ENCODE results near the gene SMIM35.
"Not testable (repeated sequence)": the region's sequence is repeated elsewhere in the genome, so short reads cannot be mapped to it uniquely, and the experiment has no call there.

SMIM35 gene

GRCh38 chr11:118074785-118075184 is 12.0 kb downstream of the SMIM35 start:
- Histone ChIP-seq H3K36me3 (ENCODE audit: insufficient read depth, low read length) (no peaks in the 10 kb centered on the region), H3K27me3 (ENCODE audit: control insufficient read depth, insufficient read depth, low read length) (peaks cover 6% of the 10 kb centered on the region), H3K9me3 (replicated peaks; ENCODE audit: low read length) (no peaks in the 10 kb centered on the region), H3K4me1 (ENCODE audit: control insufficient read depth, insufficient read depth, low read length) (no peaks in the 10 kb centered on the region), H3K9ac (ENCODE audit: low read depth, low read length) (no peak overlapping the region), H3K4me2 (ENCODE audit: low read length) (no peak overlapping the region), H3K4me3 (ENCODE audit: low read length) (no peak overlapping the region)

GRCh38 chr11:118074091-118074685 is 12.6 kb downstream of the SMIM35 start:
- peaks cover 4% of the 10 kb centered on the region for H3K27me3 ChIP-seq (ENCODE audit: control insufficient read depth, insufficient read depth, low read length)
- H3K4me2 ChIP-seq (ENCODE audit: low read length), result no peak overlapping the region
- no peak overlapping the region for H3K9ac ChIP-seq (ENCODE audit: low read depth, low read length)
- no peaks in the 10 kb centered on the region for H3K9me3 ChIP-seq (replicated peaks; ENCODE audit: low read length)
- H3K4me1 ChIP-seq (ENCODE audit: control insufficient read depth, insufficient read depth, low read length), result no peaks in the 10 kb centered on the region
- no peak overlapping the region for H3K4me3 ChIP-seq (ENCODE audit: low read length)
- H3K36me3 ChIP-seq (ENCODE audit: insufficient read depth, low read length), result no peaks in the 10 kb centered on the region

GRCh38 chr11:118073554-118073953 is 13.2 kb downstream of the SMIM35 start:
- no peak overlapping the region for H3K4me3 ChIP-seq (ENCODE audit: low read length)

GRCh38 chr11:118071416-118072030 is 15.2 kb downstream of the SMIM35 start:
- no peak overlapping the region for H3K9ac ChIP-seq (ENCODE audit: low read depth, low read length)
- H3K36me3 ChIP-seq (ENCODE audit: insufficient read depth, low read length), result no peaks in the 10 kb centered on the region
- H3K9me3 ChIP-seq (replicated peaks; ENCODE audit: low read length), result no peaks in the 10 kb centered on the region
- no peak overlapping the region for H3K4me2 ChIP-seq (ENCODE audit: low read length)
- no peaks in the 10 kb centered on the region for H3K4me1 ChIP-seq (ENCODE audit: control insufficient read depth, insufficient read depth, low read length)
- H3K4me3 ChIP-seq (ENCODE audit: low read length), result no peak overlapping the region
- peaks cover 4% of the 10 kb centered on the region for H3K27me3 ChIP-seq (ENCODE audit: control insufficient read depth, insufficient read depth, low read length)

More at GRCh38 chr11:118073554-118073953, 13.2 kb downstream of the SMIM35 start:
- H3K4me2 ChIP-seq (ENCODE audit: low read length), result no peak overlapping the region
- no peak overlapping the region for H3K9ac ChIP-seq (ENCODE audit: low read depth, low read length)
- no peaks in the 10 kb centered on the region for H3K4me1 ChIP-seq (ENCODE audit: control insufficient read depth, insufficient read depth, low read length)
- H3K36me3 ChIP-seq (ENCODE audit: insufficient read depth, low read length), result no peaks in the 10 kb centered on the region
- peaks cover 4% of the 10 kb centered on the region for H3K27me3 ChIP-seq (ENCODE audit: control insufficient read depth, insufficient read depth, low read length)
- no peaks in the 10 kb centered on the region for H3K9me3 ChIP-seq (replicated peaks; ENCODE audit: low read length)

- Histone ChIP-seq H3K4me2 (ENCODE audit: low read length) (no peak overlapping the region), H3K9me3 (replicated peaks; ENCODE audit: low read length) (no peaks in the 10 kb centered on the region), H3K9ac (ENCODE audit: low read depth, low read length) (no peak overlapping the region), H3K36me3 (ENCODE audit: insufficient read depth, low read length) (no peaks in the 10 kb centered on the region), H3K27me3 (ENCODE audit: control insufficient read depth, insufficient read depth, low read length) (no peaks in the 10 kb centered on the region), H3K4me1 (ENCODE audit: control insufficient read depth, insufficient read depth, low read length) (no peaks in the 10 kb centered on the region), H3K4me3 (ENCODE audit: low read length) (no peak overlapping the region)
These were observed 17.7 kb downstream of the SMIM35 start for GRCh38 chr11:118068945-118069612.

GRCh38 chr11:118068206-118068944 is 18.4 kb downstream of the SMIM35 start:
- Histone ChIP-seq H3K4me1 (ENCODE audit: control insufficient read depth, insufficient read depth, low read length) (no peaks in the 10 kb centered on the region), H3K4me3 (ENCODE audit: low read length) (no peak overlapping the region), H3K27me3 (ENCODE audit: control insufficient read depth, insufficient read depth, low read length) (no peaks in the 10 kb centered on the region), H3K4me2 (ENCODE audit: low read length) (no peak overlapping the region), H3K9ac (ENCODE audit: low read depth, low read length) (no peak overlapping the region), H3K36me3 (ENCODE audit: insufficient read depth, low read length) (no peaks in the 10 kb centered on the region), H3K9me3 (replicated peaks; ENCODE audit: low read length) (no peaks in the 10 kb centered on the region)

GRCh38 chr11:118067006-118067405 is 19.8 kb downstream of the SMIM35 start:
- H3K27me3 ChIP-seq (ENCODE audit: control insufficient read depth, insufficient read depth, low read length), result no peaks in the 10 kb centered on the region
- no peak overlapping the region for H3K9ac ChIP-seq (ENCODE audit: low read depth, low read length)
- no peaks in the 10 kb centered on the region for H3K36me3 ChIP-seq (ENCODE audit: insufficient read depth, low read length)
- H3K4me2 ChIP-seq (ENCODE audit: low read length), result no peak overlapping the region
- no peaks in the 10 kb centered on the region for H3K9me3 ChIP-seq (replicated peaks; ENCODE audit: low read length)
- H3K4me1 ChIP-seq (ENCODE audit: control insufficient read depth, insufficient read depth, low read length), result no peaks in the 10 kb centered on the region
- H3K4me3 ChIP-seq (ENCODE audit: low read length), result no peak overlapping the region

- no peaks in the 10 kb centered on the region for H3K36me3 ChIP-seq (ENCODE audit: insufficient read depth, low read length)
- H3K4me1 ChIP-seq (ENCODE audit: control insufficient read depth, insufficient read depth, low read length), result no peaks in the 10 kb centered on the region
- H3K9me3 ChIP-seq (replicated peaks; ENCODE audit: low read length), result no peaks in the 10 kb centered on the region
- H3K4me3 ChIP-seq (ENCODE audit: low read length), result no peak overlapping the region
- no peak overlapping the region for H3K4me2 ChIP-seq (ENCODE audit: low read length)
- H3K9ac ChIP-seq (ENCODE audit: low read depth, low read length), result no peak overlapping the region
- no peaks in the 10 kb centered on the region for H3K27me3 ChIP-seq (ENCODE audit: control insufficient read depth, insufficient read depth, low read length)
These were observed 21.4 kb downstream of the SMIM35 start for GRCh38 chr11:118065384-118065783.

- Histone ChIP-seq H3K4me3 (ENCODE audit: low read length) (no peak overlapping the region), H3K4me1 (ENCODE audit: control insufficient read depth, insufficient read depth, low read length) (no peaks in the 10 kb centered on the region), H3K9ac (ENCODE audit: low read depth, low read length) (no peak overlapping the region), H3K9me3 (replicated peaks; ENCODE audit: low read length) (no peaks in the 10 kb centered on the region), H3K27me3 (ENCODE audit: control insufficient read depth, insufficient read depth, low read length) (no peaks in the 10 kb centered on the region), H3K4me2 (ENCODE audit: low read length) (no peak overlapping the region), H3K36me3 (ENCODE audit: insufficient read depth, low read length) (no peaks in the 10 kb centered on the region)
These were observed 21.8 kb downstream of the SMIM35 start for GRCh38 chr11:118064956-118065355.

GRCh38 chr11:118062631-118063030 is 24.1 kb downstream of the SMIM35 start:
- H3K27me3 ChIP-seq (ENCODE audit: control insufficient read depth, insufficient read depth, low read length); H3K4me2 ChIP-seq (ENCODE audit: low read length); H3K4me3 ChIP-seq (ENCODE audit: low read length); H3K9me3 ChIP-seq (replicated peaks; ENCODE audit: low read length); H3K4me1 ChIP-seq (ENCODE audit: control insufficient read depth, insufficient read depth, low read length); H3K36me3 ChIP-seq (ENCODE audit: insufficient read depth, low read length); H3K9ac ChIP-seq (ENCODE audit: low read depth, low read length): not testable (repeated sequence)

- H3K27me3 ChIP-seq (ENCODE audit: control insufficient read depth, insufficient read depth, low read length); H3K4me3 ChIP-seq (ENCODE audit: low read length); H3K9me3 ChIP-seq (replicated peaks; ENCODE audit: low read length); H3K4me1 ChIP-seq (ENCODE audit: control insufficient read depth, insufficient read depth, low read length); H3K4me2 ChIP-seq (ENCODE audit: low read length); H3K36me3 ChIP-seq (ENCODE audit: insufficient read depth, low read length); H3K9ac ChIP-seq (ENCODE audit: low read depth, low read length): not testable (repeated sequence)
These were observed 24.6 kb downstream of the SMIM35 start for GRCh38 chr11:118062181-118062580.
